HG03196 (cell line): ENCODE measurements around the gene TAPT1.
"Not testable (repeated sequence)": the region's sequence is repeated elsewhere in the genome, so short reads cannot be mapped to it uniquely, and the experiment has no call there.

ENCODE experiments used
- ATAC-seq: cut with Tn5 transposase; IDR thresholded peaks from one replicate; pipeline ENCODE4 v1.9.1; 2021; ENCODE audit not compliant: unreplicated experiment

The TAPT1 gene

DNA sequence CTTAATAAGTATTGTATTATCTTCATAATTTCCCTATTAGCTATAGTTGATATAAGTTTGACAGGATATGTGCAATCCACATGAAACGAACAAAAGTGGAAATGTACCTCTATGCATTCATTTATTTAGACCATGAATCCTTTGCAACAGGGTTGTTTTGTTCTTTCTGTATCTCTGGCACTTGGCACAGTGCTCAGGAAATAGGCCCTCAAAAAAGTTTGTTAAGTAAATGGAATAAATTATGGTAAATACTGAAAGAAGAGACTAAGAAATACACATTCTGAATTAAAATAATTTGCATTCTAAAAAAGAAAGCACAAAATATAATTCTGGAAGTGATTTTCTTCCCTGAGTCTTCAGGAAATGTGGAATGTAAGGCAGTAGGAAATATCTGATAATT lies 39.3 kb downstream of the TAPT1 start:
- no peak for ATAC-seq

DNA sequence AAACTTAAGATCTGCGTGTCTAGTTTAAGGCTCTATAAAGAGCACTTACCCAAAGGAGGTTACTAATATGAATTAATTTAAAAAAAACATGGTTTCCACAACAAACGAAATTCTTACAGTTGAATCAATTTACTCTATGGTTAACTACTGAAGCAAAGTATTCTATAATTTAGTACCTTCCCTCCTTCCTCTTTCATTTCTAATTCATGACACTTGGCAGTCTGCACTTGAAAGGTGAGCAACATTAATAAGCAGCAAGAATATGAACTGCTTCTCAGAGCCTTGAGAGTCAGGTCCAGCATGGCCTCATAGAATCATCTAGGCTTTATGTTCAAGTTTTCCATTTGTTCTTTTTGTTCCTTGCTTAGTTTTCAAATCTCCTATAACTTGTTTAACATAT lies 42.7 kb downstream of the TAPT1 start:
- ATAC-seq, result no peak

DNA sequence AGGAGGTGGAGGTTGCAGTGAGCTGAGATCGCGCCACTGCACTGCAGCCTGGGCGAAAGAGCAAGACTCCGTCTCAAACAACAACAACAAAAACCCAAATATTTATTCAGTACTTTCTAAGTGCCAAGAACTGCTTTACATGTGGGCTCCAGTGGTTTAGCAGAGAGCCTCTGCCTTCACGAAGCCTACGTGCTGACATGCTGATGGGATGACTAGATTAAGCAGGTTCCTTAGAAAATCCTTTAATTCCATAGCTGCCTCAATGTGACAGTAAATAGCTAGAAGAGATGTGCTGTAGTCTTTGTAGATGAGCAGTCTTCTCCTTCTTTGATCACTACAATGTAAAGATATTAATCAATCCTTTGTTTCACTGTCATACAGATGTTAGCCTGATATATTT lies 49.6 kb downstream of the TAPT1 start:
- ATAC-seq, result no peak

DNA sequence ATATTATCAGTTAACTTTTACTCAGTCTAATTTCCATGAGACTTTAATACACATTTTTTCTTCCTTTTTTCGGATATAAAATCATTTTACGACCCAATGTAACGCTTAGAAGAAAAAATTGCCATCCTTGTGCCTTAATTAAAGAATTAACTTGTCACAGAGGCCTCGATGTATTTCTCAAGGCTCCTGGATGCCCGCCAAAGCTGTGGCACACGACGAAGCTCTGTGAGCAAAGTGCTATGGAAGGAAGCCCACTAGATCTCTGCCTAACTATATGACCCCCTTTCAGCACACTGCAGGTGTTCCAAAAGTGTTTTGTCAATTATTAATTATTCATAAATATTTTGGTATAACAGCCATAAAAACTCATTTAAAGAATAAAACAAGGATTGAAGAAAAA lies 54.4 kb downstream of the TAPT1 start:
- no peak for ATAC-seq

DNA sequence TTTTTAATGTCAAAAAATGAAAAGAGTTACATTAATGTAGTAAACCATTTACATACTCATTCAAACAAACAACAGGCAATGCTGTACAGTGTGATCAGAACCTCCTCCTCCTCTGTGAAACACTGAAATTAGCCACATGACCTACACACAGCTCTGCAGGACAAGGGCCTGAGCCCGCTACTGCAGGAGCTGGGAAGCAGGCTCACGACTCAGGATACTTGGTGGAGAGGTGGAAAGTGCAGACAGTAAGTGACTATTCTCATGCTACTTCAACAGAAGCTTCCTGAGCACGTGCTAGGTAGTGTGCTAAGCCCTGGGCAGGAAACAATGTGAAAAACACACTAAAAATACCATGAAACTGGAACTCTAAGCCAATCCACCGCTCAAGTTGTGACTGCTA lies 56.8 kb downstream of the TAPT1 start:
- no peak for ATAC-seq

DNA sequence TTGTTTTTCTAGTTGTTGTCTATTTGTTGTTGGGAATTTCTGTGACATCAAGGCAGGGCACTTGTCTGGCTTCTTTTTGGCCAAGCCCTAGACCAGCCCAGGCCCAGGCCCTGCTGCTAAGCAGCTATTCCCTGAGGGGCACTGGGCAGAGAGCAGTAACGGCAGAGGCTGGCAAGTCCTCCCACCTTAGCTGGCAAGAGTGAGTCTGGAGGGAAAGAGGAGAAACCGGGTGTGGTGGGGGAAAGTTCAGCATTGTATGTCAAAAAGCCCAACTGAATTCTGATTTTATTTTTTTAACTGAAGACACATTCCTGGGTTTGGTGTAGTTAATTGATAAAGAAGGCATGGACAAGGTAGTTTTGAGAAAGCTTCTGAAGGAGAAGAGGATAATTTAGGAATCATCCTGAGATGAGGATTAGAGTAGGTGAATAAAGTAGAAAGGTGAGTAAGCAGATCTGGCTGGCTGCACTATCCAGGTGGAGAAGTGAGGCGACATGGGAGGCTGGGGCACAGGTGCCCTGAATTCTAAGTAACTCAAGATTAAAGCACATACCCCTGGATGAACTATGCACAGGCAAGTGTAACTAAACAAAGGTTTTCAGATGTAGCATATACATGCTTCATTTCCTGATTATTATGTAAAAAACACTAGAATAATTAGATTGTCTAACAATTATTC lies 57.4 kb downstream of the TAPT1 start:
- ATAC-seq, result no peak

DNA sequence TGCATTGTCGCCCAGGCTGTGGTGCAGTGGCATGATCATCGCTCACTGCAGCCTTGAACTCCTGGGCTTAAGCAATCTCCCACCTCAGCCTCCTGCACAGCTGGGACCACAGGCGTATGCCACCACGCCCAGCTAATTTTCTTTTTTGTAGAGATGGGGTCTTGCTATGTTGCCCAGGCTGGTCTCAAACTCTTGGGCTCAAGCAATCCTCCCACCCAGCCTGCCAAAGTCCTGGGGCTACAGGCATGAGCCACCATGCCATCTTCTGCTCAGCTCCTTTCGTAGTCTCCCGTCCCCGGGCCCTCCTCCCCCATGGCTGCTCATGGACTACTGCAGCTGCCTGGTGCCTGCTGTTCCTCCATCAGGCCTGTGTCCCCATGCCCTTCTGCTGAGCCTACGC lies 58.1 kb downstream of the TAPT1 start:
- no peak for ATAC-seq

DNA sequence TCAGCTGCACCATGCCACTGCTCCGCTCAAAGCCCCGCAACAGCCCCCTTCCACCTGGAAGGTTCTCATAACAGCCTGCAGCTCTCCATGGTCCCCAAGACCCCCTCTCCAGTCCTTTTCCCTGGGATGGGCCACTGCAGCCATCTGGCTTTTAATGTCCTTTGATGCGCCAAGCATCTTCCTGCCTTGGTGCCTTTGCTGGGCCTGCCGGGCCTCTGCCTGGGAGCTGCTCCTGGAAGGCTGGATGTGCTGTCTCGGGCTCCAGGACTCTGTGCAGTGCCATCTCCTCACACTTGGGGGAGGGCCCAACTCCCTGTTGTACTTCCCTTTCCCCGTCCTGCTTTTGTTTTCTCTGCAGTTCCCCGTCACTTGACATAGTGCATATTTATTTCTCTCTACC lies 60.3 kb downstream of the TAPT1 start:
- ATAC-seq, result no peak

DNA sequence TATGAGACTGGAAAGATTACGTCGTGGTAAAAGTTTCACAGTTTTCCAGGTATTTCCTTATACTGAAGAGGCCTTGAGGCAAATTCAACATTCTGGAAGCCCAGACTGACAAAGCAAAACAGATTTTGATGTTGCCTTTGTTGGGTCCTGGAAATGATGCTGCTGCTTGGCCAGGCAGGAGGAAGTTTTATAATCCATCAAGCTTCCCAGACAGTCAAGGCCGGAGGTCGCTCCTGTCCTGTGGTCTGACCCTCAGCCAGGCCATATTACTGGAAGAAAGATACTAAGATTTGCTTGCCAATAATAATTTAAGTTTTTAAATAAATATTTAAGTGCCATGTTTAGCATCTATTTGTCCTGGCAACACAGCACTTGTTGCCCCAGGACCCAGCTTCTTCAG lies 63.4 kb downstream of the TAPT1 start:
- no peak for ATAC-seq

DNA sequence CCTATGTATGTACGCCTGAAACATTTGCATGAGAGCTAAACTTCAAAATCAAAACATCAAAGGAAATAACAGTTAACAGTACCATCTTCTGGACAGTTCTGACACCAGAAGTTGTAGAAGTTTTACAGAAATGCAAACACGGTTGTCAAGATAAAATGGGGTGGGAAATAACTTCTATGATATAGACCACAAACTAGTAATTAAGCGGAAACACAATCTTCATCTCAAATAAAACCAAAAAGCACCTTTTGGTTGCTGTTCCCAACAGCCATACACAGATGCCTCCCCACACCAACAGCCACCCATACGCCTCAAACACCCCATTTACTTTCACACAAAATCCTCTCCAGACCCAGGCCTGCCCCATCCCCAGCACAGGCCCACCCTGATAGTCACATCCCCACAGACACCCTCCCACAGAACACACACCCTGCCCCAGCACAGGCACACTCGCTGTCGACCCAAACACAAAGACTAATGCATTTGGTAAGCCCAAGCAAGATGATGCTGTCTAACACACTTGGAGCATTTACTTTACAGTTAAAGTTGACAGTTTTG lies 64.3 kb downstream of the TAPT1 start:
- ATAC-seq, result no peak

DNA sequence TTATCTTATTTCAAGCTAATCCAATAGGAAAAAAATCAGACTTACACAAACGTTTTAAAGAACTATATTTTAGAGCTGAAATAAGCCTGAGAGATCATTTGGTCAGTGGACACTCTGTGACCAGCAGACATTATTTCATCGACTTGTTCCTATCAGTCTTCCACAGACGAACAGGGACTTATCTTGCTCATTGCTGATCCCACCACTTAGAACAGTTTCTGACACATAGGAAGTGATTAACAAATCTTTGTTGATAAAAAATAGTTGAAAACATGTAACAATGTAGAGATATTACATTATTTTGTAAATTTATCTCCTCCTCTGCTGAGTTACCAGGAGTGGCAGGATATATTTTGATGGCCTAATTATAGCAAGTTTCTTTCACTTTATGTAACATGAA lies 65.8 kb downstream of the TAPT1 start:
- no peak for ATAC-seq

DNA sequence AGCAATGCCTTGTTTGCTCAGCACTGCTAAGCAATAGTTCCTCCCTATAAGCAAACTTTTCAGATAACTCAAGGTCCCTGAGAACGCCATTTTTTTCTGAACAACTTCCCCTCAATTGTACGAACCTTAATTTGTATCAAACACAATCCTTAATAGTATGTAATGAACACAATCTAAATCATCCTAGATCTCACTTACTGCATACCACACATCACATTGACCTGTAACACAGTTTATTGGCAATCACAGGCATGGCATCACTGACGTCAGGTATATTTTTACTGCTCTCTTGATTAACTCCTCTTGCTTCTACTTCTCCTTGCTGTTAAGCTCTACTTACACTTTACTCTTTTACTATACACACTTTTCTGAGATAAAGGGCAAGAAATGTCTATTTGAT lies 67.0 kb downstream of the TAPT1 start:
- no peak for ATAC-seq

DNA sequence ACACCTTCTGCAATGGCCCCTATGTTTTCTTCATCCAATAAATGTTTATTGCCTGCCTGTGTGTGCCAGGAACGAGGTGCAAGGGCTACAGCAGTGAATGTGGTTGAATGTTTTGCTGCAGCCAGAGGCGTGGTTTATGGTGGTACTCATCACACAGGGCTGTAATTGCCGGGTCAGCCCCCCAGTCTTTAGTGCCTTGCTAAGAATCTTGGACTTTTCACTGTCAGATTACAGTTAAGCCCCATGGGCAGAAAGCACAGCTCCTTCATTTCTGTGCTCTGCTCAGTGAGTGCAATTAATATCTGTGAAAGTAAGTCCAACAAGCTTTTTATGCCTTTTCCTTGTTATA lies 67.8 kb downstream of the TAPT1 start:
- ATAC-seq, result no peak

DNA sequence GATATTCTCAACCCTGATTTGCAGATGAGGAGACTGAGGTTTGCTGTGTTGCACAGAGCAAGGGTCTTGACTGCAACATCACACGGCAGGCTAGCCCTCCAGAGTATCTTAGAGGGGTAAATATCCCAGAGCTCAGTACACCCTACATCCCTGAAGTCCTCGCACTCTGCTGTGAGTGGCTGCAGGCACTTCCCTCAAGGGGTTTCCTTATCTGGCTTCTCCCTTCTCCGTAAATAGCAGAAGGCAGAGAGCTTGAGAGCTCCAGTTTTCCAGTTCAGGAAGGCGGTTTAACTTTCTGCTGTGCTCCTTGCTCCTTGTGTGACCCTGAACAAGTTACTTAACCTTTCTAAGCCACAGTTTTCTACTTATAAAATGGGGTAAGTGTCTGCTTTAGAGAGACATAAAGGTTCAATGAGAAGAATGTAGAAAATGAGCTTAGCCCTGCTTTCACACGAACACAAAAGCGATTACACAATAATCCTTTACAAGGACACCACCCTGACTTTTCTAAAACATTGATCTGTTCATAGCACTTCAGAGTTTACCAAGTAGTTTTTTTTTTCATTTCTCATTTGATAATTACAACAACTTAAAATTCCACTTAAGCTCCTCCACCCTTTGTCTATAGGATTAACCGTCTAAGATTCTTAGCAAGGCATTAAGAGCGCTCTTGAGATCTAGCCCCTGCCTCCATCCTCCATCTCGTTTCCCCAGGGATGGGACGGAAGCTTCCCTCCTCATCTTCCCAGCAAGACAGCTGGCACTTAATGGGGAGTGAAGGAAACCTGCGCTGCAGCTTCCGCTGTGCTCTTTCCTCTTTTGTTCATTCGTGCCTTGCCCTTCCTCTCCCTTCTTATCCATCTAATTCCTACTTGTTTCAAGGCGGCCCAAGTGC lies 68.4 kb downstream of the TAPT1 start:
- no peak for ATAC-seq

DNA sequence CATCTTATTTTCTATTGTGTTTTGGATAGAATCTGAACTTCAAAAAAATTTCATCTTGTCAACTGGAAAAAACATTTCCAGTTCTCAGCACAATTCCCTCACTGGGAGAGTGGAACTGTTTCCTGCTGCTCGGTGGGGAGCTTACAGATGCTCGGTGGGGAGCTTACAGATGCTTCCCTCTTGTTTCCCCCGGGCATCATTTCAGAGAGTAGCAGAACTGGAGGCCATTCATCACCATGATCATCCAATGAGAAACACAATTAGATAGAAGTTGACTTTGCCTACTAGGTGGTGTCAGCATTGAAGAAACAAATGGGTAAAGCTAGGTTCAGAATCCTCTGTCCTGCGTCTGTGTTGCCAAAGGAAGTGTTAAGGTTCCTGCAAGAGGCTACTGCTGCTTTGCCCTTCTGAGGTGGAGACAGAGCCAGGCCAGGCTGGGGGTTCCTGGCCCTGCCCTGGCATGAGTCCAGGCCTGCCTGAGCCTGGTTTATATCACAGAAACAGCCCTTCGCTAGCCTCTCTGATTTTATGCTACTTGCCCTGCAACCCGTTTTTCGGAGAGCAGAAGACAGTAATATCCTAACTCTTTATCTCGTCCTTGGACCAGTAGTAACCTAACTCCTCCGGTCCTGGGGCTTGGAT lies 70.6 kb downstream of the TAPT1 start:
- ATAC-seq, result no peak

DNA sequence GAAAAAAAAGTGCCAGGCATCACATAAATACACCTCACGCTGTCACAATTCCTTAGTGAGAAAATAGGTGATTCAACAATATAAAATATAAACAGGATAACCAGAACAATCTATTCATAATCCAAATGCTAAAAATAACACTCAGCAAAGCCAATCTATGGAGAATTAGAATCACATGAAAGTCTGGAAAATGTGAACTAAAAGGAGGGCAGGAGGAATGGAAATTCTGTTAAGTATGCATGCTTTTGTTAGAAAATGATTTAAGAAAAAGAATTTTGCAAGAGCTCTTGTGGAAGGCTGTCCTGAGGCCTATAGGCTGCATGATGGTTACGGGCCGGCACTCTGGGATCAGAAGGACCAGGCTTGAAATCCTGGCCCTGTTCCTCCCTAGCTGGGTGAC lies 71.8 kb downstream of the TAPT1 start:
- ATAC-seq, result no peak

DNA sequence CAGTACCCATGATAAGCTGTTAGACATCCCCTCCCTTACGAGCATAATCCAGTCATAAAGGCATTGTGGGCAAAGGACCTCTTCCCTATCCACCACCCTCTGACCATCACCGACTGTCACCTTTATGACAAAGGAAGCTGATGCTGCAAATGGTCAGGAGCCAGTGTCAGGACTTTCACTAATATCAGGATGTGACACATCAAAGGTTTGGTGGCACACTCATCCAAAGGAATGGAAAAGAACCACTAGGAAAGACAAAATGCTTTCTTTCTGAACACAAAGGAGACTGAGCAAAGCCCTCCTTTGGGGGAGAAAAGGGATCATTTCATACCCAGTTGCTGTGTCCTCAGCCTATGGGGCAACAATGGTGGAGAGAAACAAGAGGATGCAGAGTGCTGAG lies 75.6 kb downstream of the TAPT1 start:
- ATAC-seq, result no peak

DNA sequence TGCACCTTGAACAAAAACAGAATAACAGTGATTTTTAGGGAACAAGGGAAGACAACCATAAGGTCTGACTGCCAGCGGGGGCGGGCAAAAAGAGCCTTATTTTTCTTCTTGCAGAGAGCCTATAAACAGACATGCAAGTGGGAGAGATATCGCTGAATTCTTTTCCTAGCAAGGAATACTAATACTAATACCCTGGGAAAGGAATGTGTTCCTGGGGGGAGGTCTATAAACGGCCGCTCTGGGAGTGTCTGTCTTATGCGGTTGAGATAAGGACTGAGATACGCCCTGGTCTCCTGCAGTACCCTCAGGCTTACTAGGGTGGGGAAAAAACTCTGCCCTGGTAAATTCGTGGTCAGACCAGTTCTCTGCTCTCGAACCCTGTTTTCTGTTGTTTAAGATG lies 81.4 kb downstream of the TAPT1 start:
- ATAC-seq, result not testable (repeated sequence)

DNA sequence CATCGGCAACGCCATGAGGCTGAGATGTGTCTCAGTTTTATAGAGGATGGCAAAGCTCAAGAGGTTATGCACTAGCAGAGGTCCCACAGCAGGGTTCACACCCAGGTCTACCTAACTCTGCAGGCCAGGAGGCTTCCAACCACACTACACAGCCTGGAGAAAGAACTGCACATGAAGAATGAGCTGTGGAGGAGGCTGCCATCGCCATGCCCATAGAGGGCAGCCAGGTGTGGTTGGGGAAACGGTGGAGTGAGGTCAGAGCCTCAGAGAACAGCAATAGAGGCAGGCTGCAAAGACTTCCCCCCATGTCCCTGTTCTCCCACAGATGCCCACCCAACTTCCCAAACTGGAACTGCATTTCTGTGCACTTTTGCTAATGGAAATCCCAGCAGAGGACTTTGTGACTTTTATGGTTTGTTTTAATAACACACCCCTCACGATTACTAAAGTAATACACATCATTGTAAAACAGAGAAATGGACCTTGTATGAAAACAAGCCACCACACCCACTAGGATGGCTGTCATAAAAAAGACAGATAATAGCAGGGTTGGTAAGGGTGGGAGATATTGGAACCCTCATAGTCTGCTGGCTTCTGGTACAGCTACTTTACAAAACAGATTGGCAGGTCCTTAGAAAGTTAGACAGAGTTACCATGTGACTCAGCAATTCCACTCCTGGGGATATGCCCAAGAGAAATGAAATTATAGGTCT lies 83.5 kb downstream of the TAPT1 start:
- no peak for ATAC-seq

DNA sequence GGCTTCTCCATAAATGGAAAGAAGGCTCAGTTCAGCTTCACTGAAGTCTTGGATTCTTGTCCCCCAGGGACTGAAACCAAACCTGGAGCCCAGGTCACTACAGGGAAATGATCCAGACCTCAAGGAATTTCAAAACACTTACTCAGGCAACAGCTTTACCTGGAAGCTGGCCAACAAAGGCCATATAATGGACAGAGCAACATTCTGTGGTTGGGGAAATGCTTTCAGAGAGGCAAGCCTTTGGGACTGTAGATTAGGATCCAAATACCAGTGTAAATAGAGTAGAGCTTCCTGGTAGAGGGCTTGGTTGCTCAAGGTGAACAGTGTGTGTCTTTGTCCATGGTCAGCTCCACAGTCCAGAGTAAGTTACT lies 85.4 kb downstream of the TAPT1 start:
- ATAC-seq, result no peak

DNA sequence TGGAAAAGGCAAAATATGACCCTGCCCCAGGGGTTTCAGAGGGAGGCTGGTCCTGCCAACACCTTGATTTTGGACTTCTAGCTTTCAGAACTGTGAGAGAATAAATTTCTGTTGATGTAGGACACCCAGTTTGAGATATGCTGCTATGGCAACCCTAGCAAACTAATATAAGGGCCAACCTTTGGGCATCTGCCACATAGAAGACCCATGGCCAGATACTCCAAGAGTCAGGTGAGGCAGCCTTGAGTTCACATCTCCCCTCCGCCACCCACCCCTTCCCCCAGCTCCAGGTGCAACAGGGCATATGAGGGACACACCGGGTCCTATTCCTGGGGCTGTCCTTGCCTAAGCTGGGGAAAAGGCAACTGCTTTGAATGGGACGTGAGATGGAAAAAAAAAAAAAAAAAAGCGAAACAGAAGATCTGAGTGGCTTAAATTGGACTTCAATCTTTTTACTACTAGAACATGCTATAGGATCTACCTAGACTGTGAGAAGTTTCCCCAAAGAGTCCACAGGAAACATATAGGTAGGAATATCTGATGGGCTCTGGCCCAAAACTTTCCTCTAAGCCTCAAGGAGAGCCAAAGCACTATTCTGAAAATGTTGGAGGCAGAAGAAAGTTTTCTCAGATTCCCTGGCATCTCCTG lies 85.9 kb downstream of the TAPT1 start:
- ATAC-seq, result no peak
